WTC11 (cell line): ENCODE data around the gene PPHLN1. TPM values are rescaled to one million over a fixed set of nuclear protein-coding genes. Genes with fewer than 3 reads are reported as not detected.
A peak's percentile ranks its signal among the peaks of the same experiment; 100 is the strongest.

Experiments used
- ATAC-seq: fragments of 200-7000 bp; cut with Tn5 transposase; 2 replicates; pipeline ENCODE4 v1.10.0; 2021; ENCODE audit warnings: mild to moderate bottlenecking, moderate library complexity
- CTCF ChIA-PET: fragments of 300-600 bp; sonication (Branson Sonifier 250); formaldehyde crosslinking; loops from one replicate; lab custom pipeline; 2021; ENCODE audit warnings: antibody characterized with exemption; lab: Charles Lee
- POLR2A ChIA-PET: fragments of 350-600 bp; sonication (Branson Sonifier 250); formaldehyde crosslinking; loops from one replicate; lab custom pipeline; 2021; ENCODE audit warnings: antibody characterized with exemption; lab: Charles Lee
- DNase-seq: peaks from one replicate; pipeline ENCODE4 v3.0.0; 2021; ENCODE audit warnings: low spot score
- H3K27ac Mint-ChIP-seq: 2 replicates; pipeline ENCODE4 v1.8.0; 2021; ENCODE audit warnings: mixed read lengths
- H3K27me3 Mint-ChIP-seq: 2 replicates; pipeline ENCODE4 v1.8.0; 2021; ENCODE audit warnings: low read depth, mild to moderate bottlenecking, moderate library complexity, mixed read lengths
- H3K36me3 Mint-ChIP-seq: 2 replicates; pipeline ENCODE4 v1.8.0; 2021; ENCODE audit warnings: mixed read lengths
- H3K4me1 Mint-ChIP-seq: 2 replicates; pipeline ENCODE4 v1.8.0; 2022; ENCODE audit warnings: mixed read lengths
- H3K4me3 Mint-ChIP-seq: 2 replicates; pipeline ENCODE4 v1.8.0; 2021; ENCODE audit warnings: mild to moderate bottlenecking, moderate library complexity, mixed read lengths
- H3K9me3 Mint-ChIP-seq: 2 replicates; pipeline ENCODE4 v1.8.0; 2021; ENCODE audit warnings: mixed read lengths
- AR ChIP-seq: fragments of 250-450 bp; sonication (Bioruptor Pico); IDR thresholded peaks from 2 replicates; pipeline ENCODE4 v1.9.0; 2021; ENCODE audit warnings: mild to moderate bottlenecking
- E2F1 ChIP-seq: sonication (generic); formaldehyde crosslinking; IDR thresholded peaks from 2 replicates; pipeline ENCODE4 v1.8.0; 2022; ENCODE audit warnings: mild to moderate bottlenecking, missing genetic modification reagents
- E2F5 ChIP-seq: sonication (generic); formaldehyde crosslinking; IDR thresholded peaks from 2 replicates; pipeline ENCODE4 v1.8.1; 2022; ENCODE audit warnings: mild to moderate bottlenecking, moderate library complexity, missing genetic modification reagents
- ESRRA ChIP-seq: sonication (generic); formaldehyde crosslinking; IDR thresholded peaks from 2 replicates; pipeline ENCODE4 v1.8.1; 2022; ENCODE audit warnings: mild to moderate bottlenecking, missing genetic modification reagents, borderline replicate concordance
- HMGA2 ChIP-seq: fragments of 250-450 bp; sonication (Bioruptor Pico); IDR thresholded peaks from 2 replicates; pipeline ENCODE4 v1.4.0; 2021; ENCODE audit warnings: mild to moderate bottlenecking, moderate library complexity
- IRF2 ChIP-seq: sonication (generic); formaldehyde crosslinking; IDR thresholded peaks from 2 replicates; pipeline ENCODE4 v1.8.0; 2022; ENCODE audit warnings: low read depth, missing genetic modification reagents, borderline replicate concordance
- MLX ChIP-seq: sonication (generic); formaldehyde crosslinking; IDR thresholded peaks from 2 replicates; pipeline ENCODE4 v1.8.1; 2023; ENCODE audit warnings: mild to moderate bottlenecking, missing genetic modification reagents, moderate library complexity
- MYBL2 ChIP-seq: sonication (generic); formaldehyde crosslinking; IDR thresholded peaks from 2 replicates; pipeline ENCODE4 v1.8.1; 2023; ENCODE audit warnings: mild to moderate bottlenecking, moderate library complexity, missing genetic modification reagents
- PRRX2 ChIP-seq: fragments of 250-450 bp; sonication (Bioruptor Pico); IDR thresholded peaks from 2 replicates; pipeline ENCODE4 v1.8.0; 2021; ENCODE audit warnings: mild to moderate bottlenecking
- RORB ChIP-seq: fragments of 250-450 bp; sonication (Bioruptor Pico); IDR thresholded peaks from 2 replicates; pipeline ENCODE4 v1.9.0; 2021; ENCODE audit warnings: mild to moderate bottlenecking
- SP1 ChIP-seq: sonication (generic); formaldehyde crosslinking; conservative IDR thresholded peaks from 2 replicates; pipeline ENCODE4 v1.8.1; 2022; ENCODE audit warnings: missing genetic modification reagents
- TCF7 ChIP-seq: sonication (generic); formaldehyde crosslinking; IDR thresholded peaks from 2 replicates; pipeline ENCODE4 v1.8.0; 2022; ENCODE audit warnings: mild to moderate bottlenecking, low read depth, missing genetic modification reagents, moderate library complexity
- TP53 ChIP-seq: sonication (generic); formaldehyde crosslinking; IDR thresholded peaks from 2 replicates; pipeline ENCODE4 v1.8.1; 2023; ENCODE audit warnings: mild to moderate bottlenecking, missing genetic modification reagents
- ZNF263 ChIP-seq: sonication (generic); formaldehyde crosslinking; IDR thresholded peaks from 2 replicates; pipeline ENCODE4 v1.8.1; 2022; ENCODE audit warnings: low read depth, mild to moderate bottlenecking, moderate library complexity, missing genetic modification reagents
- ZNF317 ChIP-seq: sonication (generic); formaldehyde crosslinking; IDR thresholded peaks from 2 replicates; pipeline ENCODE4 v1.8.1; 2023; ENCODE audit warnings: low read depth, mild to moderate bottlenecking, moderate library complexity, missing genetic modification reagents, borderline replicate concordance
- ZNF532 ChIP-seq: fragments of 250-450 bp; sonication (Bioruptor Pico); IDR thresholded peaks from 2 replicates; pipeline ENCODE4 v1.9.0; 2021; ENCODE audit warnings: mild to moderate bottlenecking, borderline replicate concordance
- total RNA-seq: library from RNA; stranded (reverse); gene quantifications from 3 replicates; pipeline ENCODE4 v1.2.3, GENCODE V29; 2021

Gene PPHLN1
- total RNA-seq, 1 experiment from 2014 or later: 61.1 TPM

GRCh38 chr12:42481368-42481767, 155.4 kb downstream of the PPHLN1 start:
- TF ChIP-seq ESRRA: no peak
- TF ChIP-seq AR (CRISPR knock-in tag): no peak
- TF ChIP-seq TCF7 (CRISPR knock-in tag): no peak
- TF ChIP-seq HMGA2 (CRISPR knock-in tag): no peak
- no peak for TF ChIP-seq ZNF263
- no peak for TF ChIP-seq PRRX2
- TF ChIP-seq MLX (CRISPR knock-in tag): no peak
- no peak for TF ChIP-seq TP53 (CRISPR knock-in tag)
- TF ChIP-seq ZNF317 (CRISPR knock-in tag): no peak
- POLR2A ChIA-PET: no interaction called here
- Mint-ChIP-seq H3K4me1 (peaks cover 63% of the 10 kb centered on the region), H3K9me3 (no peaks in the 10 kb centered on the region), H3K27ac (no peak overlapping the region), H3K4me3 (peak overlapping the region; percentile 80), H3K27me3 (peaks cover 38% of the 10 kb centered on the region), H3K36me3 (no peaks in the 10 kb centered on the region)
- no peak for ATAC-seq
- DNase-seq: peak; percentile 19
- CTCF ChIA-PET: interaction anchor here (0.5 to 5.1 kb wide), 4 partner anchors 11 to 88 kb away, joined by 3 to 39 read pairs (median 6); no protein-coding TSS in a partner anchor

- H3K27me3 Mint-ChIP-seq: peaks cover 46% of the 10 kb centered on the region
- CTCF ChIA-PET: interaction anchor here (0.5 to 5.2 kb wide), 29 partner anchors 9 to 856 kb away, joined by 3 to 75 read pairs (median 5); partner anchors contain the start of genes PPHLN1 and ZCRB1
- no peaks in the 10 kb centered on the region for H3K9me3 Mint-ChIP-seq
- no peak for DNase-seq
- TF ChIP-seq MYBL2 (CRISPR knock-in tag): no peak
- no peak for TF ChIP-seq SP1 (CRISPR knock-in tag)
- peak overlapping the region; percentile 80 for H3K4me3 Mint-ChIP-seq
- no peaks in the 10 kb centered on the region for H3K36me3 Mint-ChIP-seq
- H3K27ac Mint-ChIP-seq: no peak overlapping the region
- POLR2A ChIA-PET: no interaction called here
- H3K4me1 Mint-ChIP-seq: peaks cover 72% of the 10 kb centered on the region
- no peak for ATAC-seq
Measured at GRCh38 chr12:42482041-42482747, 156.2 kb downstream of the PPHLN1 start.

- peak overlapping the region; percentile 80 for H3K4me3 Mint-ChIP-seq
- ChIA-PET POLR2A (no interaction called here), CTCF (interaction anchor here (0.6 to 5.2 kb wide), 48 partner anchors 9 to 855 kb away, joined by 3 to 75 read pairs (median 4); partner anchors contain the start of genes PPHLN1 and ZCRB1)
- no peaks in the 10 kb centered on the region for H3K9me3 Mint-ChIP-seq
- peak; percentile 66 for ATAC-seq
- DNase-seq: peak; percentile 84
- H3K27ac Mint-ChIP-seq: no peak overlapping the region
- H3K36me3 Mint-ChIP-seq: no peaks in the 10 kb centered on the region
- peaks cover 75% of the 10 kb centered on the region for H3K4me1 Mint-ChIP-seq
- peaks cover 53% of the 10 kb centered on the region for H3K27me3 Mint-ChIP-seq
- no peak for TF ChIP-seq ZNF532 (CRISPR knock-in tag)
- TF ChIP-seq RORB (CRISPR knock-in tag): no peak
- no peak for TF ChIP-seq IRF2 (CRISPR knock-in tag)
- TF ChIP-seq E2F5 (CRISPR knock-in tag): peak; percentile 49; the same call in 1 of the 2 replicates
- TF ChIP-seq E2F1: no peak
- no peak for TF ChIP-seq AR (CRISPR knock-in tag)
Measured at GRCh38 chr12:42482748-42483520, 157.0 kb downstream of the PPHLN1 start.
